CD4-positive, alpha-beta T cell (primary cell): Measurements from ENCODE around the gene THBS2. TPM values are rescaled to one million over a fixed set of nuclear protein-coding genes. Genes with fewer than 3 reads are reported as not detected.

Source experiments
- ATAC-seq: fragments of 200-7000 bp; cut with Tn5 transposase; one replicate; pipeline ENCODE4 v1.10.0; 2022; ENCODE audit warnings: mild to moderate bottlenecking; ENCODE audit not compliant: poor library complexity
- CTCF ChIA-PET: fragments of 350-600 bp; sonication (Branson Sonifier 250); formaldehyde crosslinking; loops from one replicate; lab custom pipeline; 2021; ENCODE audit warnings: antibody characterized with exemption, inconsistent platforms; lab: Charles Lee
- POLR2A ChIA-PET: fragments of 350-600 bp; sonication (Branson Sonifier 250); formaldehyde crosslinking; loops from one replicate; lab custom pipeline; 2021; ENCODE audit warnings: antibody characterized with exemption, inconsistent platforms; lab: Charles Lee
- DNase-seq, 14 experiments: peaks; one replicate each; pipeline ENCODE4 v3.0.0-alpha.2; 2013 to 2020; ENCODE audit warnings: mixed read lengths in 2 of 14
- H3K27ac ChIP-seq, 2 donors: one replicate each; pipeline versions ENCODE4 v1.5.1 to v1.7.0; 2013; ENCODE audit warnings: low read length in 2 of 2, low read depth in 1 of 2, mild to moderate bottlenecking in 1 of 2
- H3K27me3 ChIP-seq, 2 experiments: 1 replicate in 1 of 2; 2 replicates in 1 of 2; pipeline versions ENCODE4 v1.6.1 to v1.7.0; 2013; ENCODE audit warnings: low read length in 2 of 2, control low read depth in 1 of 2, mild to moderate bottlenecking in 1 of 2, moderate library complexity in 1 of 2; ENCODE audit not compliant: insufficient read depth in 2 of 2, control insufficient read depth in 1 of 2
- H3K36me3 ChIP-seq: one replicate; pipeline ENCODE4 v1.6.1; 2013; ENCODE audit warnings: low read length, control low read depth; ENCODE audit not compliant: insufficient read depth
- H3K4me1 ChIP-seq: one replicate; pipeline ENCODE4 v1.6.1; 2013; ENCODE audit warnings: low read length, control low read depth; ENCODE audit not compliant: insufficient read depth
- H3K4me3 ChIP-seq: one replicate; pipeline ENCODE4 v1.5.1; 2013; ENCODE audit warnings: mild to moderate bottlenecking, low read length, moderate library complexity
- H3K9me3 ChIP-seq, 2 experiments: 1 replicate in 1 of 2; 2 replicates in 1 of 2; pipeline versions ENCODE4 v1.6.1 to v1.7.0; 2013; ENCODE audit warnings: low read length in 2 of 2, mild to moderate bottlenecking in 2 of 2, control low read depth in 1 of 2, moderate library complexity in 1 of 2; ENCODE audit not compliant: control insufficient read depth in 1 of 2, insufficient read depth in 1 of 2
- H3K27ac Mint-ChIP-seq: one replicate; pipeline ENCODE4 v1.8.0; 2020; ENCODE audit warnings: mixed read lengths
- H3K27me3 Mint-ChIP-seq: one replicate; pipeline ENCODE4 v1.8.0; 2021; ENCODE audit warnings: mixed read lengths
- H3K36me3 Mint-ChIP-seq: one replicate; pipeline ENCODE4 v1.8.0; 2021; ENCODE audit warnings: low read depth, mixed read lengths
- H3K4me1 Mint-ChIP-seq: one replicate; pipeline ENCODE4 v1.8.0; 2021; ENCODE audit warnings: low read depth, mixed read lengths
- H3K4me3 Mint-ChIP-seq: one replicate; pipeline ENCODE4 v1.8.0; 2020; ENCODE audit warnings: mild to moderate bottlenecking, mixed read lengths
- H3K9me3 Mint-ChIP-seq: one replicate; pipeline ENCODE4 v1.8.0; 2020; ENCODE audit warnings: mixed read lengths
- intact Hi-C, 2 experiments: fragments of 100-400 bp; cut with DNase I in 1 of 2; cut with micrococcal nuclease in 1 of 2; formaldehyde crosslinking; loops; one replicate each; pipeline versions ENCODE4 v1.15.1 to v1.9.0; 2023 to 2025; cut with DNase I, micrococcal nuclease
- total RNA-seq, 174 experiments: library from RNA in 2 of 174; stranded (reverse) in 2 of 174; gene quantifications; one replicate each; pipeline ENCODE4 v1.2.3 and lab custom pipeline; 2021 to 2026
- TF ChIP-seq, protein P1 (sequence below): fragments of 200-600 bp; IDR thresholded peaks from one replicate; pipeline ENCODE4 v1.8.0; 2022; ENCODE audit warnings: antibody characterized with exemption, mild to moderate bottlenecking

The THBS2 gene
- total RNA-seq, 2 experiments from 2014 or later, result not detected

GRCh38 chr6:169177516-169178166, 76.0 kb downstream of the THBS2 start:
- H3K36me3 Mint-ChIP-seq, result no peaks in the 10 kb centered on the region
- H3K4me3 Mint-ChIP-seq, result no peak overlapping the region
- TF ChIP-seq, protein P1, sequence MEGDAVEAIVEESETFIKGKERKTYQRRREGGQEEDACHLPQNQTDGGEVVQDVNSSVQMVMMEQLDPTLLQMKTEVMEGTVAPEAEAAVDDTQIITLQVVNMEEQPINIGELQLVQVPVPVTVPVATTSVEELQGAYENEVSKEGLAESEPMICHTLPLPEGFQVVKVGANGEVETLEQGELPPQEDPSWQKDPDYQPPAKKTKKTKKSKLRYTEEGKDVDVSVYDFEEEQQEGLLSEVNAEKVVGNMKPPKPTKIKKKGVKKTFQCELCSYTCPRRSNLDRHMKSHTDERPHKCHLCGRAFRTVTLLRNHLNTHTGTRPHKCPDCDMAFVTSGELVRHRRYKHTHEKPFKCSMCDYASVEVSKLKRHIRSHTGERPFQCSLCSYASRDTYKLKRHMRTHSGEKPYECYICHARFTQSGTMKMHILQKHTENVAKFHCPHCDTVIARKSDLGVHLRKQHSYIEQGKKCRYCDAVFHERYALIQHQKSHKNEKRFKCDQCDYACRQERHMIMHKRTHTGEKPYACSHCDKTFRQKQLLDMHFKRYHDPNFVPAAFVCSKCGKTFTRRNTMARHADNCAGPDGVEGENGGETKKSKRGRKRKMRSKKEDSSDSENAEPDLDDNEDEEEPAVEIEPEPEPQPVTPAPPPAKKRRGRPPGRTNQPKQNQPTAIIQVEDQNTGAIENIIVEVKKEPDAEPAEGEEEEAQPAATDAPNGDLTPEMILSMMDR, result no peak

DNA sequence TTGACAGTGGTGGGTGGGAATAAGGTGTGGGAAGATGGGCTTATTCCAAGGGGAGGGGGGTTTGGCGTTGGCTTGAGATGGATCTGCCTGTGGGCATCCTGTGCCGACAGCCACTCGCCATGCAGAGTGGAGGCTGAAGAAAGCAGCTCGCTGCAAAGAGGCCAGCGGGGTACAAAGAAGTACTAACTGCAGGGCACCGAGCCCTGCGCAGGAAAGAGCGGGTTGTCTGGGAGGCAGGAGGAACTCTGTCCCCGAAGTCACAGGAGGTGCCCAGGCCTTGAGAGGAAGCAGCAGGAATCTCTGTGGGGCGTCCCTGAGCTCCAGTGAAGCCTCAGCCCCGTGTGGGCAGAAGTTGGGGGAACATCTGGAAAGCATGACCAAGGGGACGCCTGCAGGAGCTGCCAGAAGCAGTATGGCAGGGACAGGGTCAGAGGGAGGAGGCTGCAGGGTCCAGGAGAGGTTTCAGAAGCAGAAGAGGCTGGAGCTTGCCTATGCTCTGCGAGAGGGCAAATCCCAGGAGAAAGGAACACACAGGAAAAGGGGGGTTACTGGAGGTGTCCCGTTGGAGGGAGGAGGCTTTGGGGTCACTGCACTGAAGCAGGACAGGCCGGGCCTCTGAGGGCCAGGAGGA, 77.2 kb downstream of the THBS2 start:
- Mint-ChIP-seq H3K4me3 (no peak overlapping the region), H3K36me3 (no peaks in the 10 kb centered on the region), H3K9me3 (no peaks in the 10 kb centered on the region), H3K4me1 (no peaks in the 10 kb centered on the region), H3K27me3 (no peaks in the 10 kb centered on the region), H3K27ac (no peak overlapping the region)
- Histone ChIP-seq H3K4me1 (no peaks in the 10 kb centered on the region), H3K4me3 (no peak overlapping the region), H3K27ac (no peak overlapping the region), H3K9me3 (no peaks in the 10 kb centered on the region), H3K27me3 (no peaks in the 10 kb centered on the region), H3K36me3 (no peaks in the 10 kb centered on the region)
- ChIA-PET POLR2A (no interaction called here), CTCF (no interaction called here)
- no peak for ATAC-seq
- intact Hi-C loops, result no loop called here
- TF ChIP-seq, protein P1, result no peak
- no peak for DNase-seq

More at GRCh38 chr6:169177516-169178166, 76.0 kb downstream of the THBS2 start:
- H3K9me3 Mint-ChIP-seq, result no peaks in the 10 kb centered on the region
- ChIA-PET POLR2A (no interaction called here), CTCF (no interaction called here)
- no peaks in the 10 kb centered on the region for H3K4me1 ChIP-seq
- ATAC-seq, result no peak
- no peaks in the 10 kb centered on the region for H3K4me1 Mint-ChIP-seq
- H3K36me3 ChIP-seq, result no peaks in the 10 kb centered on the region
- no peak overlapping the region for H3K4me3 ChIP-seq
- no peaks in the 10 kb centered on the region for H3K9me3 ChIP-seq
- intact Hi-C loops, result no loop called here
- no peak for DNase-seq
- H3K27ac Mint-ChIP-seq, result no peak overlapping the region
- H3K27me3 Mint-ChIP-seq, result no peaks in the 10 kb centered on the region
- H3K27ac ChIP-seq, result no peak overlapping the region
- H3K27me3 ChIP-seq, result no peaks in the 10 kb centered on the region

DNA sequence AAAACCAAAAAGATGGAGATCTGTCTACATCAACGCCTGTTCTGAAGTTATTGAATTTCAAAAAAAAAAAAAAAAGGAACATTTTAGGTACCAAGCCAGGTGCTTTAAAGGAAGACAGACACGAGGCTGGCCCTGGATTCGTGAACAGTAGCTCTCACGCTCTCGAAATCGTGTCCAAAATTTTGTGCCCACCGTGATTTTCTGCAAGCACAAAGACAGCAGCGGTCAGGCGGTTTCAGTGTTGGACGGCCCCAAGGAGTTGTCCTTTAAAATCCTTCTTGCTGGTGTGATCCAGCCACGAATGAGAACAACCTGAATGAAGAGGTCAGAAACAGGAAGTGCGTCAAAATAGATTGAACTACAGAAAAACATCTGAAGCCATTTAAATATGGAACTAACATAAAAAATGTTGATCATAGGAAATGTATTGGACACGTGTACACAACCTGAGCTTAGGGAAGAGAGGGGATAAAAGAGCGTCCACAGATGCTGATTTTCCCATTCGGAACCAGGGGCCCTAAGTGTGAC, 78.2 kb downstream of the THBS2 start:
- ATAC-seq (no peak), DNase-seq (no peak)
- POLR2A ChIA-PET, result no interaction called here
- Histone ChIP-seq H3K36me3 (no peaks in the 10 kb centered on the region), H3K27me3 (no peaks in the 10 kb centered on the region), H3K4me3 (no peak overlapping the region), H3K9me3 (no peaks in the 10 kb centered on the region), H3K4me1 (no peaks in the 10 kb centered on the region), H3K27ac (no peak overlapping the region)
- CTCF ChIA-PET, result no interaction called here
- intact Hi-C loops, result no loop called here
- TF ChIP-seq, protein P1, result no peak
- Mint-ChIP-seq H3K27ac (no peak overlapping the region), H3K36me3 (no peaks in the 10 kb centered on the region), H3K9me3 (no peaks in the 10 kb centered on the region), H3K27me3 (no peaks in the 10 kb centered on the region), H3K4me3 (no peak overlapping the region), H3K4me1 (no peaks in the 10 kb centered on the region)
